Left ventricle myocardium inferior (tissue), 1 donor: ENCODE measurements around the gene EPS8. TPM values are rescaled to one million over a fixed set of nuclear protein-coding genes. Genes with fewer than 3 reads are reported as not detected.

ENCODE experiments used
- DNase-seq: peaks from one replicate; pipeline ENCODE4 v3.0.0-alpha.2; 2020
- H3K27ac ChIP-seq: fragments of 200-600 bp; replicated peaks from 2 replicates; pipeline ENCODE4 v1.8.0; 2021
- H3K27me3 ChIP-seq: fragments of 200-600 bp; 2 replicates; pipeline ENCODE4 v1.8.0; 2021; ENCODE audit warnings: low read depth
- H3K36me3 ChIP-seq: fragments of 200-600 bp; 2 replicates; pipeline ENCODE4 v1.8.0; 2021
- H3K4me1 ChIP-seq: fragments of 200-600 bp; 2 replicates; pipeline ENCODE4 v1.8.0; 2021
- H3K4me3 ChIP-seq: fragments of 200-600 bp; 2 replicates; pipeline ENCODE4 v1.8.0; 2021; ENCODE audit warnings: mild to moderate bottlenecking, moderate library complexity
- H3K9me3 ChIP-seq: fragments of 200-600 bp; replicated peaks from 2 replicates; pipeline ENCODE4 v1.8.0; 2021
- CTCF ChIP-seq: fragments of 200-600 bp; IDR thresholded peaks from 2 replicates; pipeline ENCODE4 v1.8.0; 2021; ENCODE audit warnings: antibody characterized with exemption, mild to moderate bottlenecking, borderline replicate concordance
- intact Hi-C: fragments of 100-400 bp; cut with micrococcal nuclease; formaldehyde crosslinking; loops from one replicate; pipeline ENCODE4 v1.11.0; 2022
- total RNA-seq: library from RNA; stranded (reverse); fragmentation: NEBNext Ultra II Directional; extraction: Animal tissue kit (Norgen Biotek cat#: 25700); gene quantifications from one replicate; pipeline ENCODE4 v1.2.1, GENCODE V29; 2021
- donor health status: DM: no; HTN: yes; CAD: no; lungs with severe emphysema.

Gene EPS8
- total RNA-seq, 1 donor from 2014 or later: 18.9 TPM

DNA sequence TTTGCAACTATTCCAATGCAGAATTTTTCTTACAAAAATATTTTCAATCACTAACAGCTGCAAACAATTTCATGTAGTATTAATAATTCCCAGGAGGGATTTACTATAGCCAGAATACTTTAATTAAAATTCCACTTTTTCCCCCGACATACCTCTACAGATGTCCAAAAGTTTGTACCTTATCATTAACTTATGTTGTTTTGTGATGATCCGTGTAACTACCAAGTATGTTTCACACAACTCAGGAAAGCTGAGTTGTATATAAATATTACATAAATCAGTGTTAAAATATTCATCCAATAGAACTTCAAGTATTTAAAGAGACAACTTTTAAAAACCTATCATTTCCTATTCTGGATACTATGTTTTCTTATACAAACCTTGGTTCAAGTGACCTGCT lies 2.4 kb downstream of the EPS8 start:
- Histone ChIP-seq H3K36me3 (peaks cover 9% of the 10 kb centered on the region), H3K4me3 (peak overlapping the region; percentile 93), H3K9me3 (peaks cover 6% of the 10 kb centered on the region), H3K4me1 (peaks cover 31% of the 10 kb centered on the region), H3K27me3 (no peaks in the 10 kb centered on the region), H3K27ac (peak overlapping the region; percentile 92)
- intact Hi-C loops: no loop called here
- TF ChIP-seq CTCF: no peak
- DNase-seq: no peak

DNA sequence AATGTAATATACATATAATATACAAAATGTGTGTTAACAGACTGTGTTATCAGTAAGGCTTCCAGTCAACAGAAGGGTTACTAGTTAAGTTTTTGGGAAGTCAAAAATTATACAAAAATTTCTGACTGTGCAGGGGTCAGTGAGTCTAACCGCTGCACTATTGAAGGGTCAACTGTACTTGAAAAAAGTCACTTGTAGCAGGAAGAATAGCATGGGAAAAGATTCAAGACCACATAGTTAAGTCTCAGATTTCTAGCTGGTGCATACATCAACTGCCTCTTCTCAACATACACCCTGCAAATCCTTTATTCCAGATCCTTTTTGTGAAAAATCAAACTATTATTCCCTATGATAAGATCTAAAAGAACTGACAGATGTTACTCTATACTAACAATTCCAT lies 5.9 kb downstream of the EPS8 start:
- no peak for TF ChIP-seq CTCF
- Histone ChIP-seq H3K4me1 (peaks cover 14% of the 10 kb centered on the region), H3K4me3 (peak overlapping the region; percentile 93), H3K36me3 (peaks cover 9% of the 10 kb centered on the region), H3K27ac (no peak overlapping the region), H3K9me3 (peaks cover 6% of the 10 kb centered on the region), H3K27me3 (no peaks in the 10 kb centered on the region)
- intact Hi-C loops: no loop called here
- no peak for DNase-seq

DNA sequence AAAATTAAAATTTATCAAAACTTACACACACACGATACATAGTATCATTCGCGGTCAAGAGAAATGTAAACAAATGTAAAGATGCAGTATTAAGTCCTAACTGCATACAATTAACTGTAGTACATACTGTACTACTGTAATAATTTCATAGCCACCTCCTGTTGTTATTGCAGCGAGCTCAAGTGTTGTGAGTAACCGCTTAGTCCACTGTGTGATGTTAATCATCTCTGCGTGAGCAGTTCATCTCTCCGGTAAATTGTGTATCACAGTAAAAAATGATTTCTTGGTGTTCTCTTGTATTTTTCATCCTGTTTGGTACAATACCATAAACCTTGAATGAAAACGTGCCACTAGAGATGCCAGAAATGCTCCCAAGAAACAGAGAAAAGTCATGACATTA lies 6.5 kb downstream of the EPS8 start:
- H3K27ac ChIP-seq: no peak overlapping the region
- no peak for TF ChIP-seq CTCF
- intact Hi-C loops: no loop called here
- DNase-seq: no peak
- peaks cover 9% of the 10 kb centered on the region for H3K36me3 ChIP-seq
- H3K4me3 ChIP-seq: peak overlapping the region; percentile 93
- H3K27me3 ChIP-seq: no peaks in the 10 kb centered on the region
- peaks cover 6% of the 10 kb centered on the region for H3K9me3 ChIP-seq
- H3K4me1 ChIP-seq: peaks cover 12% of the 10 kb centered on the region

GRCh38 chr12:15779925-15780324 lies 9.3 kb downstream of the EPS8 start:
- intact Hi-C loops: no loop called here
- Histone ChIP-seq H3K27ac (no peak overlapping the region), H3K36me3 (peaks cover 2% of the 10 kb centered on the region), H3K4me3 (no peak overlapping the region), H3K9me3 (no peaks in the 10 kb centered on the region), H3K4me1 (peaks cover 5% of the 10 kb centered on the region), H3K27me3 (no peaks in the 10 kb centered on the region)
- DNase-seq: no peak
- TF ChIP-seq CTCF: no peak

- DNase-seq: no peak
- H3K27me3 ChIP-seq: no peaks in the 10 kb centered on the region
- intact Hi-C loops: no loop called here
- TF ChIP-seq CTCF: no peak
- no peak overlapping the region for H3K4me3 ChIP-seq
- no peaks in the 10 kb centered on the region for H3K9me3 ChIP-seq
- peaks cover 9% of the 10 kb centered on the region for H3K4me1 ChIP-seq
- no peaks in the 10 kb centered on the region for H3K36me3 ChIP-seq
- H3K27ac ChIP-seq: no peak overlapping the region
Observed at GRCh38 chr12:15778126-15778525, 11.1 kb downstream of the EPS8 start.

DNA sequence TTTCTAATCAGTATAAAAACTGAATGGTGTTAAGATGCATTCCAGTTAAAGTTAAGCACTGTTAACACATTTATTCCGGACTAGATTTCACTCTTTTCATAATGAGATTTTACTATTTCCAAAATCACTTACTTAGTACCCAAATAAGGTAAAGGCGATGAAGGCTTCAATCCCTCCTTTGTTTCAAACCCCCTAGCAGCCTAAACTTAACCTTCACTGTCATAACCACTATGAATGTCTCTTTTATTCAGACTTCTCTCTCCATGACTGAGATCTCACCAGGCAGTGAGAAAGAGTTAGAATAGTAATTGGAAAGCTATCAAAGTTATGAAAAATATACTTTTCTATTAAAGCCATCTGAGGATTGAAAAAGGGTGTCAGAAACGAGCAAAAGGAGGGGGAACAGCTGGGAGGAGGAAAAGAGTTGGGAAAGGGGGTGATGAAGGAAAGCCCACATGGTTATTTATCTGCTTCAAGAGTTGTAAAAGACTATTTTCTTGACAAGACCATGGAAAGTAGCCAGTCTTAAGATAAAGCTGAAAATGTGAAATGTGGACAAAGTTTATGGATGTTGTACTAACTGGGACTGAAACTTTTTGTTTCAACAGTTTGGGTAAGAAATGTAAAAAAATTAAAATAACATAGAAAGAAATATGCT lies 11.7 kb downstream of the EPS8 start:
- H3K27me3 ChIP-seq: no peaks in the 10 kb centered on the region
- H3K36me3 ChIP-seq: no peaks in the 10 kb centered on the region
- DNase-seq: no peak
- H3K4me3 ChIP-seq: no peak overlapping the region
- intact Hi-C loops: no loop called here
- H3K9me3 ChIP-seq: no peaks in the 10 kb centered on the region
- peak overlapping the region; percentile 12 for H3K27ac ChIP-seq
- peaks cover 14% of the 10 kb centered on the region for H3K4me1 ChIP-seq
- no peak for TF ChIP-seq CTCF
